HG02943 (cell line): Measurements from ENCODE around the gene RETREG1.
"Not testable (repeated sequence)": the region's sequence is repeated elsewhere in the genome, so short reads cannot be mapped to it uniquely, and the experiment has no call there.

Experiments used
- ATAC-seq: cut with Tn5 transposase; IDR thresholded peaks from one replicate; pipeline ENCODE4 v1.9.1; 2021; ENCODE audit warnings: mild to moderate bottlenecking, low read depth, moderate library complexity; ENCODE audit not compliant: unreplicated experiment

RETREG1 gene

GRCh38 chr5:16461782-16462181 is 155.0 kb downstream of the RETREG1 start:
- no peak for ATAC-seq

GRCh38 chr5:16461026-16461425 is 155.8 kb downstream of the RETREG1 start:
- ATAC-seq = no peak

GRCh38 chr5:16459451-16459850 is 157.3 kb downstream of the RETREG1 start:
- no peak for ATAC-seq

DNA sequence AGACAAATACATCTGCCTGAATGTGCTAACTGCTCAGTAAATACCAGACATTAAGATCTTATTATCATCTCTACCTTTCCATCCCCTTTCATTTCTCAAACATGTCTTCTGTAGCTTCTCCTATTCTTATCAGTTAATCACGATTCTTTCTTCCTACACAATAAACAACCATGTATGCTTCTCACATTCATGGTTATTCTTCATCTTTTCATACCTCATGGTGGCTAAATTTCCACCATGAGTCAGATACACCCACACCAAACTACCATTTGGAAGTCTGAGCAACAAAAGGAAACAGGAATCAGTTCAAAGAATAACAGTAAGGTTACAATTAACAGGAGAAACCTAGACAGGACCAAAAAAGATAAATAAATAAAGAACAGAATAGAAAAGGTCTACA is 158.9 kb downstream of the RETREG1 start:
- ATAC-seq = no peak

- ATAC-seq = no peak
Measured at GRCh38 chr5:16457451-16457850, 159.3 kb downstream of the RETREG1 start.

DNA sequence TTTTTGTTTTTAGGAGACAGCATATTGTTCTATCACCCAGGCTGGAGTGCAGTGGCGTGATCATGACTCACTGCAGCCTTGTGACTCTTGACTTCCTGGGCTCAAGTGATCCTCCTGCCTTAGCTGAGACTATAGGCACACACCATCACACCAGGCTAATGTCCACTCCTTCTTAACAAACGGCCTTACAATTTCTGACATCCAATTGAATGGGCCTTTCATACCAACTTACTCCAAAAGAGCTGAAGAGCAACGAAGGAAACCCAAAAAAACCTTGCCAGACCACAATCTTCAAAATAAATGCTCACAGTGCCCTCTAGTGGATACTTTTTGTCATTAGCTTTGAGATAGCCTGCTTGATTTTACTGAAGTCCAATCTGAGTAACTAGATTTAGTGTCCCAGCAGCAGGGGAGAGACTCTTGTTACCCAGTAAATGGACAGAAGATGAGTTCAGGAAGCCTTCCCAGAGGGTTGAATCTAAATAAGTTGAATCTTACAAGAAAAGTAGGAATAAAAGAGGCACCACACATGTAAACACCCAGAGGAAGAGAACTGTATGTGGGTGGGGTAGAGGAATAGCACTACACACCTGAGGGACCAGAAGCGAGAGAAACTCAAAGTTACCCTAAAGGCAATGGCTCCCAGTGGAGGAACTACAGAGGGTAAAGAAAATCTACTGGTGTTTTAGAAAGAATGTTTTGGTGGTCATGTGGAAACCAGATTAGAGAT is 160.5 kb downstream of the RETREG1 start:
- peak; percentile 59 for ATAC-seq

- no peak for ATAC-seq
Measured at GRCh38 chr5:16455668-16456067, 161.1 kb downstream of the RETREG1 start.

DNA sequence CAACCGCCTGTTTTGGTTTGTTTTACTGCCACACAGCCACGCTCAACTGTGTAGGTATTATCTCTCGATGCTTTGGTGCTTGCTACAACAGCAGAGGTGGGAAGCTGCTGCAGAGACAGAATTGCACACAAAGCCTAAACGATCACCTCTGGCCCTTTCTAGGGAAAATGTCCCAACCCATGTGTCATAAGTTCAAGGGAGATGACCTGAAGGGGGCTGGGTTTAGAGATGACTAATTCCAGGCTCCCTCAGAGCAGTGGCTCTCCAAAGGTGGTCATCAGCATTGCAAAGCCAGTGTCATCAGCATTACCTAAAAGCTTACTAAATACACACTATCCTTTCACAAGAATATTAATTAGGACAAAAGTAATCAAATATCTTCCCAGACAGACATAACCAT is 162.1 kb downstream of the RETREG1 start:
- no peak for ATAC-seq

GRCh38 chr5:16453609-16454008 is 163.2 kb downstream of the RETREG1 start:
- no peak for ATAC-seq

DNA sequence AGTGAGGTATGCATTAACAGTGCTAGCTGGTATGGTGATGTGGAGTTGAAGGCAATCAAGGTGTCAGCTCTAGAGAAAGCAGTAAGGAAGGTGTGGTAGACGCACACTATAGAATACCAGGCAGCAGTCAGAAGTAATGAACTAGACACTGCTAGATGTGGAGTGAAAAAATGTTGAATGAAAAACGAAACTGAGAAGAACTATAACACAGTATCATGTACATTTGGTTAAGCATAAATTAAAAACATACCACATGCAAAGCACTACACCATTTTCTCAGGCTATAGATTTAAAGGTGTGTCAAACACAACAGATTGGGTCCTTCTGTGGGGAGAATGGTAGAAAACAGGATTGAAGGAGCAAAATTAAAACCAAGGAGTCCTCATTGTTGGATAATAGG is 166.6 kb downstream of the RETREG1 start:
- no peak for ATAC-seq

DNA sequence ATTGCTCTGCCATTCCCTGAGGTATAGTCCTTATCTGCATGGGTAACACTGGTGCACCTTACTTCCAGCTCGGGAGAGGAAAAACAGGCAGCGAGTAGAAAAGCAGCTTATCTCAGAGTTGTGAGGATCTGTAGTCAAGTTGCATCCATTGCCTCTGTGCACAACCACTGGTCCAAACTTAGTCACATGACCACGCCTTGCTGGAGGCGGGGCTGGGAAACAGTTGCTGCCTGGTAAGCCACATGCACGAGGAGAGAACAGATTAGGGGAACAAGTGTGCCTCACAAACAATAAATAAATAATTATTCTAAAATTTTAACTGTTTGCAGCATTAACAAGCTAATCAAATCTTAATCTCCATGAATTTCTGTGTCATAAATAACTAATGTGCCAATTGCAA is 169.8 kb downstream of the RETREG1 start:
- ATAC-seq = no peak

- ATAC-seq = no peak
Measured at GRCh38 chr5:16437977-16438376, 178.8 kb downstream of the RETREG1 start.

DNA sequence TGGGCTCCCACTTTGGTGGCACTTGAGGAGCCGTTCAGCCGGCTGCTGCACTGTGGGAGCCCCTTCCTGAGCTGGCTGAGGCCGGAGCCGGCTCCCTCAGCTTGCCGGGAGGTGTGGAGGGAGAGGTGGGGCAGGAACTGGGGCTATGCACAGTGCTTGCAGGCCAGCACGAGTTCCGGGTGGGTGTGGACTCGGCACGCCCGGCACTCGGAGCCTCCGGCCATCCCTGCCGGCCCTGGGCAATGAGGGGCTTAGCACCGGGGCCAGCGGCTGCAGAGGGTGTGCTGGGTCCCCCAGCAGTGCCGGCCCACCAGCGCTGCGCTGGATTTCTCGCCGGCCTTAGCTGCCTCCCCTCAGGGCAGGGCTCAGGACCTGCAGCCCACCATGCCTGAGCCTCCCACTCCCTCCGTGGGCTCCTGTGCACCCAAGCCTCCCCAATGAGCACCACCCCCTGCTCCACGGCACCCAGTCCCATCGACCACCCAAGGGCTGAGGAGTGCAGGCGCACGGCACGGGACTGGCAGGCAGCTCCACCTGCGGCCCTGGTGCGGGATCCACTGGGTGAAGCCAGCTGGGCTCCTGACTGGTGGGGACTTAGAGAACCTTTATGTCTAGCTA is 180.6 kb downstream of the RETREG1 start:
- not testable (repeated sequence) for ATAC-seq

GRCh38 chr5:16431490-16431889 is 185.3 kb downstream of the RETREG1 start:
- ATAC-seq = no peak

DNA sequence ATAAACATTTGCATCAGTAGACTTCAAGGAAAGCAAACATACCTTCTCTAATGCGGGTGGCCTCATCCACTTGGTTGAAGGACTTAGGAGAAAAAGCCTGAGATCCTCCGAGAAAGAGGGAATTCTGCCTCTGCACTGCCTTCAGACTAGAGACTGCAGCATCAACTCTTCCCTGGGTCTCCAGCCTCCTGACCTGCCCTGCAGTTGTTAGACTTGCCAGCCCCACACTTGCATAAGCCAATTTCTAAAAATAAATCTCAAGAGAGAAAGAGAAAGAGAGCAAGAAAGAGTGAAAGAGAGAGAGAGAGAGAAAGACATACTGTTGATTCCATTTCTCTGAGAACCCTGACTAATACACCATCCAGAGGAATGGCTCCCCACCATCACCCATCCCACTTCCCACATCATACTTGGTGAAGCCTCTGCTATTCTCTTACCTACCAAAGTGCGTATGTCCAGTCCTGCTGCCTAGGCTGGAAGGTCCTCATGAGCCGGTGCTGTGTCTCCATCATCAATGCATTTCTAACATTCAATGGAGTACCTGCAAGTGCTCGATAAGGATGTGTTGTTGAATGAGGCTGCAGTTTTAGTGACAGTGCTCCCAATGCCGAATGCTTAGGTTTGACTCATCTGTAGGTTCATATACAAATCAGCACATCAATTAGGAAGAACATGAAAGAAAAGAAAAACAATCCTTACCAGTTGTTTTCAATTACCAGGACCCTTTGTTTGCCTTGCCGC is 186.3 kb downstream of the RETREG1 start:
- ATAC-seq = no peak

DNA sequence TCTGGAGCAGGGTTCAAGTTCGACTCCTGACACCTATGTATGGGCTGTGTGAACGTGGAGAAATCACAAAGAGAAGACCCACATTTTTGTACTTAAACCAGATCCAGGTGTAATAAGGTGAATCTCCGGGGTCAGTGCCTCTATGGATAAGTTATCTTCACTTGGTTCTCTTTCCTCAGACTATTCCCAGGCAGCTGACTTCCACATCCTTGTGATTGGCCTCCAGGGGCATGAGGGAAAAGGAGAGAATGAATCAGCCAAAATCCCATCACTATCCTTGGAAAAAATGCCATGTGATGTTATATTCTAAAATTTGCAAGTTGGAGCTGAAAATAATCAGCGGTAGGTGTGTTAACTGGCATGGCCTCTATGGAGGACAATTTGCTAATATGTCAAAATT is 188.4 kb downstream of the RETREG1 start:
- no peak for ATAC-seq

GRCh38 chr5:16427587-16427986 is 189.2 kb downstream of the RETREG1 start:
- ATAC-seq = no peak
